SU-DHL-6 (cell line): ENCODE data around the gene MAST4.

ENCODE experiments used
- CTCF ChIP-seq: fragments of 200-600 bp; sonication (generic); IDR thresholded peaks from one replicate; pipeline ENCODE4 v1.5.1; 2017; ENCODE audit warnings: antibody characterized with exemption, mild to moderate bottlenecking, low read length, moderate library complexity; ENCODE audit not compliant: insufficient read depth, poor library complexity, severe bottlenecking
- EZH2phosphoT487 ChIP-seq: fragments of 200-600 bp; sonication (generic), shearing (Covaris generic); conservative IDR thresholded peaks from 2 replicates; pipeline ENCODE4 v1.6.1; 2018; ENCODE audit warnings: mild to moderate bottlenecking, antibody characterized with exemption, low read length, moderate library complexity, mixed read lengths

- TF ChIP-seq CTCF: no peak
- TF ChIP-seq EZH2phosphoT487: no peak
Observed at GRCh38 chr5:67179697-67180361, 583.6 kb downstream of the MAST4 start.
